SK-N-MC (cell line): ENCODE data around the gene ZNF516.

Source experiments
- EZH2 ChIP-seq: fragments of 200-600 bp; sonication (generic); IDR thresholded peaks from one replicate; pipeline ENCODE4 v1.6.1; 2017; ENCODE audit warnings: antibody characterized with exemption
- FOXP2 ChIP-seq: optimal IDR thresholded peaks from 2 replicates; pipeline ENCODE3; 2011; ENCODE audit warnings: mild to moderate bottlenecking, moderate library complexity; ENCODE audit not compliant: insufficient read depth; ENCODE audit errors: extremely low read length, control extremely low read depth

DNA sequence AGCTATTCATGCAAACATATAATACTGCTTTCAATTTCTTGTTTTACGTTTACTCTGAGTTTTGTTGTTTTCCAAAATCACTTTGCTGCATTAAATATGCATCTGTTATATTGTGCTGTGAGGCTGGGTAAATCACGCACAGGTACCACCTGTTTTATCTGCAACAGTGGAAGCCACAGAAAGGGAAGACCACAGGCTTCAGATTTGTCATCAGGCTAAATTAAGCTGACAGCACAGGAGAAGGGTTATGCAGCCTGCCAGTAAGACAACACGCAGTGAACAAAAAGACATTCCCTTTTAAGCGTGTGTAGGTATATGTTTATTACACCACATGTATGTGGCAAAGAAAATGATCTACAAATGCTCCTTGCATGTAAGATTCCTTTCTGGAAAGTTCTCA lies 38.2 kb downstream of the ZNF516 start:
- TF ChIP-seq EZH2: no peak
- no peak for TF ChIP-seq FOXP2
